Stimulated activated CD8-positive, alpha-beta memory T cell treated with anti-CD3 and anti-CD28 coated beads, Interleukin-12 subunit alpha, Interleukin-12 subunit beta, amount 100 ng/mL, for 24 hours (primary cell): ENCODE data around the gene VSIG4.
"Not testable (repeated sequence)": the region's sequence is repeated elsewhere in the genome, so short reads cannot be mapped to it uniquely, and the experiment has no call there.

Source experiments
- DNase-seq: peaks from one replicate; pipeline ENCODE4 v3.0.0-alpha.2; 2020; ENCODE audit errors: extremely low read depth

VSIG4 gene

GRCh38 chrX:65977161-65977560 lies 62.7 kb downstream of the VSIG4 start:
- DNase-seq = not testable (repeated sequence)

DNA sequence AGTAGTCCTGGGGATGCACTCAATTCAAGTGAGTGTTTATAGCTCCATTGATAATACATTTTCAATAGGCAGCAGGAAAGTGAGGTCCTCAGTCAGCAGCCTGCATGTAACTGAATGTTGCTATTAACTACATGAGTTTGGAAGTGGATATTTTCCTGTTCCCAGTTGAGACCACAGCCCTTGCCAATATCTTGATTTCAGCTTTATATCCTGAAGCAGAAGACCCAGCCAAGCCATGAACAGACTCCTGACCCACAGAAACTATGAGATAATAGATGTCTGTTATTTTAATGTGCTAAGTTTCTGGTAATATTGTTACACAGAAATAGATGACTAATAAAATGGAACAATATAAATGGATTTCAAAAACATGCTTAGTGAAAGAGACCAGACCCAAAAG lies 63.7 kb downstream of the VSIG4 start:
- no peak for DNase-seq

GRCh38 chrX:65975161-65975751 lies 64.6 kb downstream of the VSIG4 start:
- not testable (repeated sequence) for DNase-seq
